Brain microvascular endothelial cell (primary cell): ENCODE measurements around the gene C9orf78.

Experiments used
- DNase-seq: peaks from one replicate; pipeline ENCODE4 v3.0.0-alpha.2; 2020
- H3K27ac ChIP-seq: fragments of 250-450 bp; sonication (Bioruptor Pico); 2 replicates; pipeline ENCODE4 v1.5.1; 2020; ENCODE audit warnings: mild to moderate bottlenecking, moderate library complexity
- H3K27me3 ChIP-seq: fragments of 250-450 bp; sonication (Bioruptor Pico); replicated peaks from 2 replicates; pipeline ENCODE4 v1.5.1; 2020; ENCODE audit warnings: mild to moderate bottlenecking
- H3K36me3 ChIP-seq: fragments of 250-450 bp; sonication (Bioruptor Pico); replicated peaks from 2 replicates; pipeline ENCODE4 v1.5.1; 2020; ENCODE audit warnings: mild to moderate bottlenecking
- H3K4me3 ChIP-seq: 2 replicates; pipeline ENCODE4 v1.5.1; 2011; ENCODE audit warnings: low read depth, mild to moderate bottlenecking, control low read depth, low read length, moderate library complexity
- in situ Hi-C: cut with HindIII; loops from 2 replicates; pipeline ENCODE4 v1.10.0; 2017; ENCODE audit warnings: low sequenced_read_pairs, low pct_ligation_motif_present
- TF ChIP-seq, protein P1 (sequence below): IDR thresholded peaks from 2 replicates; pipeline ENCODE4 v1.5.1; 2011; ENCODE audit warnings: low read depth, mild to moderate bottlenecking, moderate library complexity, low read length, control low read depth, inconsistent platforms; ENCODE audit errors: missing control alignments

The C9orf78 gene, protein sequence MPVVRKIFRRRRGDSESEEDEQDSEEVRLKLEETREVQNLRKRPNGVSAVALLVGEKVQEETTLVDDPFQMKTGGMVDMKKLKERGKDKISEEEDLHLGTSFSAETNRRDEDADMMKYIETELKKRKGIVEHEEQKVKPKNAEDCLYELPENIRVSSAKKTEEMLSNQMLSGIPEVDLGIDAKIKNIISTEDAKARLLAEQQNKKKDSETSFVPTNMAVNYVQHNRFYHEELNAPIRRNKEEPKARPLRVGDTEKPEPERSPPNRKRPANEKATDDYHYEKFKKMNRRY

DNA sequence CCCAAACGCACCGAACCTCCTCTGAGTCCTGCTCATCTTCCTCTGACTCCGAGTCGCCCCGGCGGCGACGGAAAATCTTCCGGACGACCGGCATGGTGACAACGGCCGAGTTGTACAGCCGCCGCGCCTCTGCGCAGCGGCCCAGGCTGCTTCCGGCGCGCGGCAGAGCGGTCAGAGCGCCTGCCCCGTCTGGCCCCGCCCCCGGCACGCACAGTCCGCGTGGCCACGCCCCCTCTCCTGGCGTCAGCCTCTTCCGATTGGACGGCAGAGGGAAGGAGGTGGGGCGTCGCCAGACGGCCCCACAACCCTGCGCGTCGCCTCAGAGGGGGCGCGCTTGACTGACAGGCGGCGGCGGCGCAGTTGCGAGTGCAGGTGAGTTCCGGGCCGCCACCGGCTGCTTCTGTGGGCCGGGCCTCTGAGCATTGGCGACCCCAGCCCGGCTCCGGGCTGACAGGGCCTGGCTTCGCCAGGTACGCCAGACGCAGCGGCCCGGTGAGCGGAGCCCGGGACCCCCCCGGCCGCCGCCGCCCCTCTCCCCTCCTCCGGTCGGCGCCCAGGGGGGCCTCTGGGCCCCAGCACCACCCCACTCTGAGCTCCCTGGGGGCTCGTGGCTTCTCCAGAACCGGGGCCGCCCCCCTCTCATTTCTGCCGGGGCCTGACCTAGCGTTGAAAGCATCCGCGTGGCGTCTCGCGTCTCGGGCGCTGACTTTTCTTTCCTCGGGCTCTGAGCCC, at the start of gene C9orf78, which contains the start of gene USP20:
Gene C9orf78, minus strand, starts transcription at position 148 of the 732 bp plus-strand sequence. Its CDS starts 54 bp downstream, at position 94.
Gene USP20, plus strand, starts transcription at position 331 of the 732 bp plus-strand sequence. CDS start 17,098 bp downstream, outside the sequence.
- peak; percentile 75 for DNase-seq
- peak within 1 kb of the TSS; percentile 96 for H3K4me3 ChIP-seq
- no peaks in the 10 kb centered on the region for H3K27me3 ChIP-seq
- TF ChIP-seq, protein P1, sequence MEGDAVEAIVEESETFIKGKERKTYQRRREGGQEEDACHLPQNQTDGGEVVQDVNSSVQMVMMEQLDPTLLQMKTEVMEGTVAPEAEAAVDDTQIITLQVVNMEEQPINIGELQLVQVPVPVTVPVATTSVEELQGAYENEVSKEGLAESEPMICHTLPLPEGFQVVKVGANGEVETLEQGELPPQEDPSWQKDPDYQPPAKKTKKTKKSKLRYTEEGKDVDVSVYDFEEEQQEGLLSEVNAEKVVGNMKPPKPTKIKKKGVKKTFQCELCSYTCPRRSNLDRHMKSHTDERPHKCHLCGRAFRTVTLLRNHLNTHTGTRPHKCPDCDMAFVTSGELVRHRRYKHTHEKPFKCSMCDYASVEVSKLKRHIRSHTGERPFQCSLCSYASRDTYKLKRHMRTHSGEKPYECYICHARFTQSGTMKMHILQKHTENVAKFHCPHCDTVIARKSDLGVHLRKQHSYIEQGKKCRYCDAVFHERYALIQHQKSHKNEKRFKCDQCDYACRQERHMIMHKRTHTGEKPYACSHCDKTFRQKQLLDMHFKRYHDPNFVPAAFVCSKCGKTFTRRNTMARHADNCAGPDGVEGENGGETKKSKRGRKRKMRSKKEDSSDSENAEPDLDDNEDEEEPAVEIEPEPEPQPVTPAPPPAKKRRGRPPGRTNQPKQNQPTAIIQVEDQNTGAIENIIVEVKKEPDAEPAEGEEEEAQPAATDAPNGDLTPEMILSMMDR: no peak
- peaks cover 21% of the 10 kb centered on the region for H3K36me3 ChIP-seq
- in situ Hi-C loops: no loop called here
- H3K27ac ChIP-seq: peak within 1 kb of the TSS; percentile 62

DNA sequence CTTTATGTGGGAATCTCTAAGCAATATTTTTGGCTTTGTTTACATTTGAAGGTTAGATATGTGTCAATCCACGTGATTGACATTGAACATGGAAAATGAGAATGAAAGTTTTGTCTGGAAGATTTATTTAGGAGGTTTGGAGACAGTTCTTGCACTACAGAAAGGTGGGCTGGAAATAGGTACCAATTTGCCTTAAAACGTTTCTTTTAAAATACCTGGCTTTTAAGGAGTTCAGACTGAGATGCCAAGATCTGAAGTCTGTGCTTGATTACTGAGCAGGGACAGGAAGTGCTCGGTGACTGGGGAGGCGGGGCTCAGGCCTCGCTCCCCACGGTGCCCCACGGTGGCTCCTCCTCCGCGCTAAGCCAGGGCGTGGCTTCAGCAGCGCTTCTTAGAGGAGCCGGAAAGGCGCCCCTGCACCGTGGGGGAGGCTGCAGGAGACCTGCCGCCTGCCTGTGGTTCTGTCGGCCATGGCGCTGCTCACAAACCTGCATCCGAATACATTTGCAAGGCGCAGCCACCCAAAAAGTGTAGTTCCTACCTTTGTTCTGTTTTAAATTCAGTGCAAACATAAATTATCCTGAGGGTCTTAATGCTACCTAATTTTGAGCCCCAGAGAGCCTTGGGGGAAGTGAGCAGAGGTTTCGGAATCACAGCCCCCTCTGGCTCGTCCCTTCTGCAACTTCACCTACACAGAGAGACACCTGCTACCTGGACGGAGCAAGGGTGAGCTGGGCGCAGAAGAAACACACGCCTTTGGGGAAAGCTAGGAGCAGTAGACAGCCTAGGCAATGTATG, 49.3 kb upstream of the C9orf78 start:
- TF ChIP-seq, protein P1: no peak
- in situ Hi-C loops: no loop called here
- Histone ChIP-seq H3K4me3 (peak overlapping the region; percentile 30), H3K36me3 (peaks cover 11% of the 10 kb centered on the region), H3K27me3 (no peaks in the 10 kb centered on the region), H3K27ac (no peak overlapping the region)
- peak; percentile 52 for DNase-seq

DNA sequence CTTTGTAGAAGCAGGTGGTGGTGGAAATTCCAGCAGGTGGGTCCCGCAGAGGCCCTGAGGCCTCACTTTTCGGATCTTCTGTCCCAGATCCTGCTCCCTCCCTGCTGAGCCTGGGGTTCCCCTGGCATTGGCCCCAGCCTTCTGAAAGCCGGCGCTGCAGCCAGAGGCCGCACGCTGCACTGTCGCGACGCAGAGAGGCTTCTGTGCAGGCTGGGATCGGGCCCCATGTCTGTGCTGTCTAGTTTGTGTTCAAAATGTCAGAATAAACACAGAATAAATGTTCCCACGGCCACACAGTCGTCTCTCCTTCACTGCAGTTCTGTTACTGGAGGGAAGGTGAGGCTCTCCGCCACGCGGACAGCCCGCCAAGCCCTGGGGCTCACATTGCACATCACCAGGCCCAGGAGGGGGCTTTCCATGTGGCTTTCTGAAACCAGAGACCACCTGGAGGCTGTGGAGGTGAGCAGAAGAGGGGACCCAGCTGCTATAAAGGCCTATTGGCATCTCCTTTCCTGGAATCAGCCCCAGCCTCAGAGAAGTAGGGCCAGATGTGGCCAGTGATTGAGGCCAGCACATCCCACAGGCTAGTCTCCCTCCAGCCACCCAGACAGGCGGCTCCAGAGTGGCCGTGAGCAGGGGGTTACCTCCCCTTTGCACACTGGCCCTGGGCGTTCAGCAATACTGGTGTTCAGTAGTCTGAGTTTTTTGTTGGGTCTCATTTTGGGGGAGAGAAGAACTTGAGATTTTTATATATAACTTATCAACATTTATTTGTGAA, 46.7 kb upstream of the C9orf78 start:
- Histone ChIP-seq H3K27me3 (no peaks in the 10 kb centered on the region), H3K36me3 (peaks cover 11% of the 10 kb centered on the region), H3K27ac (no peak overlapping the region), H3K4me3 (no peak overlapping the region)
- in situ Hi-C loops: no loop called here
- DNase-seq: no peak
- TF ChIP-seq, protein P1: no peak

DNA sequence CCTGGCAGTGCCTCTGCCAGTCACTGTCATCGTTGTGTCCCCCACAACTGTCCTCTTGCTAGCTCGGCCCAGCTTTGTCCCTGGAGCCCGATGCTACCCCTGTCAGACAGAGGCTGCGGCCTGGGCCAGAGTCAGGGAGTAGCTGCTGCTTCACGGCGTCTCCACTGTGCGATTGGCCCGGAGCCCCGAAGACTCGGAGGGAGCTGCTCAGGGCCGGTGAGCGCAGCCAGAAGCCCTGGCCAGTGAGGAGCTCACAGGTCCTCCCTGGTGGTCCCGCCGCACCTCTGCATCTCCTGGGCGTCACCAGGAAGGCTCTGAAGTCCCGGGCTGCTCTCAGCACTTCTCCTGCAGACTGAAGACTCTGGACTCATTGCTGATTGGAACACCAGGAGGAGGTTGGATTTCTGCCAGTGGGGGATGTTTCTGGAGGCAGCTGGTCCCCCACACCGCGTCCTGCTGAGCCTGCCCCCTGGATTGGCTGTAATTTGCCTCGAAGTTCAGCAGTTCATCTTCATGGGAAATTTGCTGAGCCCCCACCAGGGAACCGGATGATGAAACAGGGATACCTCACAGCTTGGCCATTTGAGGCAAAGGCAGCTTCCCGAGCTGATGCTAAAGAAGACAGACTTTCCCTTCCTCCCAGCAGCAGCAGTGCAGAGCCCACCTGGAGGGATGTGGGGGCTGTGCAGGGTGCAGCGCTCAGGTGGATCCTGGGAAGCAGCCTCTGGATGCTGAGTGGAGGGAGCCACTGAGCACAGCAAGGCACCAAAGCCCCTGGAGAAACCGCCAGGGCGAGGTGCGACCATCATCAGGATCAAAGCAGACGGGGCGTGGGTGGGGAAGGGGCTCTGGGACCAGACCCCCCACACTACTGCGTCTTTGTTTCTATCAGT, 45.8 kb upstream of the C9orf78 start:
- peak; percentile 83 for DNase-seq

More for the DNA sequence above, 45.8 kb upstream of the C9orf78 start:
- Histone ChIP-seq H3K27me3 (no peaks in the 10 kb centered on the region), H3K27ac (no peak overlapping the region), H3K4me3 (no peak overlapping the region), H3K36me3 (peaks cover 11% of the 10 kb centered on the region)
- in situ Hi-C loops: no loop called here
- TF ChIP-seq, protein P1: no peak
